GM21381 (cell line): ENCODE measurements around the gene UTS2R.
"Not testable (repeated sequence)": the region's sequence is repeated elsewhere in the genome, so short reads cannot be mapped to it uniquely, and the experiment has no call there.

Experiments used
- ATAC-seq: cut with Tn5 transposase; IDR thresholded peaks from one replicate; pipeline ENCODE4 v1.9.1; 2021; ENCODE audit warnings: mild to moderate bottlenecking, moderate library complexity; ENCODE audit not compliant: unreplicated experiment

UTS2R gene

DNA sequence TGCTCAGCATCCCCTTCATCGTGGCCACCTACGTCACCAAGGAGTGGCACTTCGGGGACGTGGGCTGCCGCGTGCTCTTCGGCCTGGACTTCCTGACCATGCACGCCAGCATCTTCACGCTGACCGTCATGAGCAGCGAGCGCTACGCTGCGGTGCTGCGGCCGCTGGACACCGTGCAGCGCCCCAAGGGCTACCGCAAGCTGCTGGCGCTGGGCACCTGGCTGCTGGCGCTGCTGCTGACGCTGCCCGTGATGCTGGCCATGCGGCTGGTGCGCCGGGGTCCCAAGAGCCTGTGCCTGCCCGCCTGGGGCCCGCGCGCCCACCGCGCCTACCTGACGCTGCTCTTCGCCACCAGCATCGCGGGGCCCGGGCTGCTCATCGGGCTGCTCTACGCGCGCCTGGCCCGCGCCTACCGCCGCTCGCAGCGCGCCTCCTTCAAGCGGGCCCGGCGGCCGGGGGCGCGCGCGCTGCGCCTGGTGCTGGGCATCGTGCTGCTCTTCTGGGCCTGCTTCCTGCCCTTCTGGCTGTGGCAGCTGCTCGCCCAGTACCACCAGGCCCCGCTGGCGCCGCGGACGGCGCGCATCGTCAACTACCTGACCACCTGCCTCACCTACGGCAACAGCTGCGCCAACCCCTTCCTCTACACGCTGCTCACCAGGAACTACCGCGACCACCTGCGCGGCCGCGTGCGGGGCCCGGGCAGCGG lies 3.2 kb downstream of the UTS2R start:
- ATAC-seq = no peak

DNA sequence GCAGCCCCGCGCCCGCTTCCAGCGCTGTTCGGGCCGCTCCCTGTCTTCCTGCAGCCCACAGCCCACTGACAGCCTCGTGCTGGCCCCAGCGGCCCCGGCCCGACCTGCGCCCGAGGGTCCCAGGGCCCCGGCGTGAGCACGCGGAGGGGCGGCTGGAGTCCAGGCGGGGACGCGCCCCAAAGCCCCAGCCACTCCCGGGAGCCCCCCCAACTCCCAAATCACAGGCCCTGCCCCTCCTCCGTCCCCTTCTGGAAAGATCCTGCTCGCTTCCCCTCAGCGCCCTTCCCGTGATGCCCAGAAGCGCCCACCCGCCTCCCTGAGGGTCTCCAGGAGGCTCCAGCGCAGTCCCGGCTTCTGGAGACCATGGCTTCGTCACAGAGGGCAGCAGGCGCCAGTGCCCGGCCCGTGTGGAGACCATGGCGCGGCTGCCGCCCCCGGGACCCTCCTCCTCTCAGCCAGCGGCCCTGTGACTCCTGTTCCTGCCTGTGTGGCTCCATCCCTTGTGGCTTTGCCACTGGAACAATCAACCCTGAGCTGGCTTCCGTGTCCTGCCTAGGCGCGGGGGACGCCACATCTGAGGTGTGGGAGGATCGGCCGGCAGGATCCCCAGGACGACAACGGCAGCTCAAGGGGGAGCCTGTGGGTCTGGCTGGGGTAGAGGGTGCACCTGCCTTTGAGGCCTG lies 3.9 kb downstream of the UTS2R start:
- ATAC-seq = no peak

DNA sequence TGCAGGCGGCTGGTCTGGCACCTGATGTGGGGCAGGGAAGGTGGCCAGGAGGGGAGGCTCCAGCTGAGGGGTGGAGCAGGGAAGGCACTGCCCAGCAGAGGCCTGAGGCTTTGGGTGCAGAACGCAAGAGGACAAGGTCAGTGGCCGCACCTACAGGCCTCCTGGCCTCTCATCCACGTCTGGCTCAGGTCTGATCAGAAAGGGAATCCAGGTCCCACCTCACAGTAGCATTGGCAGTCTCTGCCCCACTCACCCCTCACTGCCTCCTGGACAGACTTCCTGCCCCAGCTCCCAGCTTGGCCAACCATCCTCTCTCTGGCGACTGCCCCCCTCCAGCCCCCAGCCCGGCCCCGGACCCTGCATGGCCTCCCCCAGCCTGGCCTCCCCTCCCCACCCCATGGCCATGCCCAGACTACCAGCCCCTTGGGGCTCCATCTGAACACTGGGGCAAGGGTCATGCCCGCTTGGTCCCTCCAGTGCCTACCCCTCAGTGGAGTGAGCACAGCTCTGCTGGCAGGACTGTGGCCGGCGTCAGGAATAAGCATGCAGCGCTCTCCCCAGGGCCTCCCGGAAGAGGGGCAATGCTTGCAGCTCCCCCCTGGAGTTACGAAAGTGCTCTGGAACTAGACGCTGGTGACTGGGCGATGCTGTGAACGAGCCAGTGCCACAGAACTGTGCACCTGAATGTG lies 4.6 kb downstream of the UTS2R start:
- no peak for ATAC-seq

DNA sequence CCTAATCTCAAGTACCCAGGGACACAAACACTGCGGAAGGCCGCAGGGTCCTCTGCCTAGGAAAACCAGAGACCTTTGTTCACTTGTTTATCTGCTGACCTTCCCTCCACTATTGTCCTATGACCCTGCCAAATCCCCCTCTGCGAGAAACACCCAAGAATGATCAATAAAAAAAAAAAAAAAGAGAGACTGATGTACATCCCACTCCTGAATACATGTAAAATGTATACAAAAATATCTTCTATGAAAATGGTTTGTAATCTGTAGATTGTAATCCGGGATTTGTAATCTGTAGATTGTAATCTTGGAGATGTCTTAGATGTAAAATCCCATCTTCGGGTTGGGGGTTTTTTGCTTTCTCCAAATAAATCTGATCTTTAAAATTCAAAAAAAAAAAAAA lies 5.7 kb downstream of the UTS2R start:
- not testable (repeated sequence) for ATAC-seq

DNA sequence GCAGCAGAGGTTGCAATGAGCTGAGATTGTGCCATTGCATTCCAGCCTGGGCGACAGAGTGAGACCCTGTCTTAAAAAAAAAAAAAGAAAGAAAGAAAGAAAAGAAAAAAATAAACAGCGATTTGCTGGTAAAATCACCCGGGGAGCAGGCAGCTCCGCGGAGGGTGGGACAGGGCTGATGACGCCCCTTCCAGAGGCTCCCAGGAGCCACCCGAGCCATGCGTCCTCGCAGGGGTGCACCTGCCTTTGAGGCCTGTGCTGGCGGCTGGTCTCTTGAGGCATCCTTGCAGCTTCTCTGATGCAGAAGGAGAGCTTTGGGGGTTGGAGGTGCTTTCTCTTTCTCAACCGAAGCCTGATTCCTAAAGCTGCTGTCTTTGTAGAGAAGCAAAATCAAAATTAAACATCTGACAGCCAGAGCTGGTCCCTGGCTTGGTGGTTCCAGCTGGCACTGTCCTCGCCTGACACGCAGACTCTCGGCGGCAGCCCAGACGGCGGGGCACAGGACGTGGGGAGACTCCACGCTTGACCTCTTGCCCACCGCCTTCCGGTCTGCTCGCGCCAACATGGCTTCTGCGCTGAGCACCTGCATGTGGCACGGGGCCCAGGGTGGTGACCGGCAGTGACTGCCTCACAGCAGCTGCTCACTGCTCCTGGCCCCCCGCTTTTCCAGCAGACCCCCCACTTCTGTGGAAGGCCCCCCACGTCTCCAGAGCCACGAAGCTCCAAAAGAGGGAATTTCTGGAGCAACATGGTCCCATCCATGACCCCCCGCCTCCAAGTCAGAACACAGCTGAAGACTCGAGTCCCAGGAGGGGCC lies 6.6 kb downstream of the UTS2R start:
- ATAC-seq = no peak

DNA sequence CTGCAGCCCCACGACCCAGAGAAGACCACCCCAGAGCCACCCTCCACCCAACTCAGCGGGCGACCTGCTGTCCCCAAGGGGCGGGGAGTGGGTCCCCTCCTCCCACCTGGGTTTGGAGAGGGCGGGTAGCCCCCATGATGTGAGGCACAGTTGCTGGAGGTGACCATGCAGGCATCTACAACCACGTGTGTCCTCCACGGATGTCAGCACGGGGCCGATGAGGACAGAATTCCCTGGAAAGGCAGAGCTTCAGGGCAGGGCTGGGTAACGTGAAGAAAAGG lies 7.1 kb downstream of the UTS2R start:
- ATAC-seq = no peak

DNA sequence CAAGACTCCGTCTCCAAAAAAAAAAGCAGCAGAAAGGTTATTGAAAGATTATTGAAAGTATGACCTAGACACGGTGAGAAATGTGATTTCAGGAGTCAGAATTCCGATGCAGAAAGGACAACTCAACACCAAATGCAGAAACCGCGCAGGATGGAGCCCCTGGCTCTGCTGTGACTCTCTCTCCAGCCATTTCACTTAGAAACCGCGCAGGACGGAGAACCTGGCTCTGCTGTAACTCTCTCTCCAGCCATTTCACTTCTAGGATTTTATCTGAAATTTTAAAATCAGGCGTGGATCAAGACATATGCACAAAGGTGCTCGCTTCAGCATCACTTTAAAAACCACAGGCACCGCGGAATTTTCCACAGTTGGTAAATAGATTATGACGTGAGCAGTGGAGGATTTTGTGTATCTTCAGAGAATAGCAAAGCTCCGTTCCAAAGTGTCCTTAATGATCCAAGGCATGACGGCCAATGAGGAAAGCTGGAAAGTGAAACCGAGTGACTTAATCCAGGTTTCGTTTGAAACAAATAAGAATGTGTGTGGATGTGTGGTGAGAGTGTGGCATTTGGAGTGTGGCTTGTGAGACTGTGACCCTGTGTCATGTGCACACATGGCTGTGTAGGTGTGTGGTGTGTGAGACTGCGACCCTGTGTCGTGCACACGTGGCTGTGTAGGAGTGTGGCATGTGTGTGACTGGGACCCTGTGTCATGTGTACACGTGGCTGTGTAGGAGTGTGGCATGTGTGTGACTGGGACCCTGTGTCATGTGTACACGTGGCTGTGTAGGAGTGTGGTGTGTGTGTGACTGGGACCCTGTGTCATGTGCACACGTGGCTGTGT lies 9.5 kb downstream of the UTS2R start:
- no peak for ATAC-seq

DNA sequence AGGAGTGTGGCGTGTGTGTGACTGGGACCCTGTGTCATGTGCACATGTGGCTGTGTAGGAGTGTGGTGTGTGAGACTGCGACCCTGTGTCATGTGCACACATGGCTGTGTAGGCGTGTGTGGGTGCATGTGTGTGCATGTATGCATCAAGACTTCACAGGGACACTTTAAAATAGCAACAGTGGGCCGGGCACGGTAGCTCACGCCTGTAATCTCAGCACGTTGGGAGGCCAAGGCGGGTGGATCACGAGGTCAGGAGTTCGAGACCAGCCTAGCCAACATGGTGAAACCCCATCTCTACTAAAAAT lies 10.1 kb downstream of the UTS2R start:
- ATAC-seq = not testable (repeated sequence)

DNA sequence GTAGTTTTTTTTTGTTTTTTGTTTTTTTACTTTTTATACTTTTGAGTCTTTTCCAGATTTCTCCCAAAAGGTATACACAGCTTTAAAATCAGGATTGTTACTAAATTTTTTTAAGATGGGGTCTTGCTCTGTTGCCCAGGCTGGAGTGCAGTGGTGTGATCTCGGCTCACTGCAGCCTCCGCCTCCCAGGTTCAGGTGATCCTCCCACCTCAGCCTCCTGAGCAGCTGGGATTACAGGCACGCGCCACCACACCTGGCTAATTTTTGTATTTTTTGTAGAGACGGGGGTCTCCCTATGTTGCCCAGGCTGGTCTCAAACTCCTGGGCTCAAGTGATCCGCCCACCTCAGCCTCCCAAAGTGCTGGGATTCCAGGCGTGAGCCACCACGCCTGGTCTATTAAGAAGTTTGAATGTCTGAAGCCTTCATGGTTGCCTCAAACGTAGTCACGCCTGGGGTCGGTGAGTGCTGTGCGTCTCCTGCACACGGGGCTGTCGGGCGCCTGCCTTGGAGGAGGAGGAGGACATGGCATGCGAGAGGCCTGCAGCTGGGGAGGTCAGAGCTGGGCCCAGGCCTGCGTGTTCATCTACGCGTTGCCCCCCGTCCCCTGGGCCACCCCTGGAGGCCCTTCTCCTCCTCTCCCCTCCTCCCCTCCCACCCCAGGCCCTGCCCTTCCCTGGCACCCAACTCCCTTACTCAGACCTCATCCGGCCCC lies 10.8 kb downstream of the UTS2R start:
- not testable (repeated sequence) for ATAC-seq

DNA sequence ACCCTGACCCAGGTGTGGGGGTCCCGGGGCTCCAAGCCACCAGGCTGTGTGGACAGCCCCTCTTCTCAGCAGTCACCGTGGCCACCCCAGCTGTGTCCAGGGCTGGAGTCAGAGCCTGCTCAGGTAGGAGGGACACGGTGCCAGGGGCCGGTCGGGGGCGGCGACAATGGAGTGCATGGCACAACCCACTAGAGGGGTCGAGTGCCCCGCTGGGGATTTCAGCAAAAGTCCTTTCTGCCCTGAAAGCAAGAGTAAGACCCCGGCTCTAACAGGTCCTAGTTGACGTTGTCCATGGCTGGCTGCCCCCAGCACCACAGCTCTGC lies 11.3 kb downstream of the UTS2R start:
- ATAC-seq = no peak

DNA sequence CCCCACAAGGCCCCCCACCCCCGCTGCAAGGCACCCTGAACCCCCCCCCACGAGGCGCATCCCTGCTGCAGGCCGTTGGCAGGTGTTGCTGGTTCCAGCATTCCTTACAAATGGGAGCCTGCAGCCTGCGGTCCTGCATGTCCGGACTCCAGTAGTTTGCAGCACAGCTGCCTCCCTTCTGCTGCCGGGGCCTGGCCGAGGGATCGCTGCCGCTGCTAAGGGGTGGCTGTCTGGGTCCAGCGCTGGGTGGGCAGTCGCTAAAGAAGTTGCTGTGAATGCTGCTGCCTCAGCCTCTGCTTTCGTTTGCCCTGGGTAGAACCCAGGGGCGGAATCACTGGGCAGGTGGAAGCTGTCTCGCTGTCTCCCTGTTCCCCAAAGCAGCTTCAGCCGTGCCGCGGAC lies 11.8 kb downstream of the UTS2R start:
- no peak for ATAC-seq

DNA sequence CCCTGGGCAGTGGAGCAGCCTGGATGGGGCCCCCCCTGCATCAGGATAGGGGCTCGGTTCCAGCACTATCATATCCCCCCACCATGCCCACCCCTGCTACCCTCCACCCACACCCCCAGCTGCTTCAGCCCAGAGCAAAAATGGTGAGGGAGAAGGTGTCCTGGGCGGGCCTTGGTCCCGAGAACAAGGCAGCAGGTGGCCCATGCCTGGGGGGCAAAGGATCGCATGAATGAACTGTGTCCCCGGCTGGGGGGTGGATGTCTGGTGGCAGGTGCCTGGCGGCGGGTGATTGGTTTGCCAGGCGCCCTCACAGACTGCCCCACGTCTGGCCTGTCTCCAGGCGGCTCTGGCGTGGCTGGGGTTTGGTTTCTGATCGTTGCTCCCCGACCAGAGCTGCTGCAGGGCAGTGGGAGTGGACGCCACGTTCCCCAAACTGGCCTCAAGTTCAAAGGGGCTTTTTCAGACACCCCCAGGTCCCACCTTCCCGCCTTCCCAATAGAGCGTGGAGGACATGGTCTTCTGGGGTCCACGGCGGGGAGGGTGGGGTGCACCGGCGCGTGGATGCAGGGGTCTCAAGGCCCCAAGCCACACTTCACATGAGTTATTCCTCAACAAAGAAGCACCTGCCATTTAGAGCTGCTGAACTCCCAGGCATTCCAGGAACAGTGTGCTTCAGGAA lies 12.6 kb downstream of the UTS2R start:
- ATAC-seq = no peak

DNA sequence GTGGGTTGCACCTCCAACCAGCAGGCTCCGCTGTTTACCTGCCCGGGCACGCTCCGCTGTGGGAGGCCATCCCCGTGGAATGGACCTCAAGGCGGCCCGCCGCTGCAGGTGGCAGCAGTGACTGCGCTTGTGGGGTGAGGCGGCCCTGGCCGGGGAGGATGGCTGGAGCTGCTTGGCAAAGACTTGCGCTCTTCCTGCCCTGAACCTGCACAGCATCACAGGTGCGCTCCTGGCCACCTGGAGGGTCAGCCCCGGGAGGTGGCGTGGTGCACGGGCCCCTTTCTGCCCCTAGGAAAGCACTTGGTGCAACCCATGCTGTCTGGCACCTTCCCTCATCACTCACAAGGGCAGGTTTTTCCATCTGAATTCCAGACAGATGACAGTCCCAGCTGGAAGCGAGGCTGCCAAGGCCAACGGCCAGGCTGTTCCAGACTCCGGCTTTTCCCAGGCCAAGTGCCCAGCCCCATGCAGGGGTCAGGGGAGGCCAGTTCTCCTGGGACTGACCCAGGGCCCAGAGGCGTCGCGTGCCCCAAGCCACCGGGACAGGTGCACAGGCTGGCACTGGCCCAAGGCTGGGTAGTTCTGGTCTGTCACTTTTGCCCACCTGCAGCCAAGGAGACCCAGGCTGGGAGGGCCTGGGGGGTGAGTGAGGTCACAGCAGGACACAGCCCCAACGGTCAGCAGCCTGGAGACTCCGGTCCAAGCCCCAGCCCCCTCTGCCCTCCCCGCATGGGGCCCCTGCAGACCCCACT lies 13.3 kb downstream of the UTS2R start:
- no peak for ATAC-seq

DNA sequence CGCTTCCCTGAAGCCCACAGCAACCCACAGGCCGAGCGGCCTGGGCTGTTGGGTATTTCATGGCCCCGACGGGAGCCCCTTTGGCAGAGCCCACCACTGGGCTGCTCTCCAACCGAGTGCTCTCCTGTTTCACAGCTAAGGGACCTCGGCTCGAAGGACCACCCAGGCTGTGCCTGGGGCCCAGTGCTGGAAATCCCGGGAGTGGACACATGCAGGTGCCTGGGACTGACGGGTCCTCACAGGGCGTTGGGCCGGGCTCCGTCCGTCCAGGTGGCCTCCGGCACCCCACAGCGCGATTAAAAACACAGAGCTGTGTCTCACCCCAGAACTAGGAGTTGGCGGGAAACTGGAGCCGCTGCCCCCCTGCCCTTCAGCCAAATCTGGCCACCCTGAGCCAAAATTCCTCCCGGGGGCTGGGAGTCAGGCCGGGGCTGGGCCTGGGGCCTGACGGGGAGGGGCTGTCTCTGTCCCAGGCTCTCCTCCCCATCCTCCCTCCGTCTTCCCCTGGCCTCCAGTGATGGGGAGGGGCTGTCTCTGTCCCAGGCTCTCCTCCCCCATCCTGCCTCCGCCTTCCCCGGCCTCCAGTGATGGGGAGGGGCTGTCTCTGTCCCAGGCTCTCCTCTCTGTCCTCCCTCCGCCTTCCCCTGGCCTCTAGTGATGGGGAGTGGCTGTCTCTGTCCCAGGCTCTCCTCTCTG lies 14.1 kb downstream of the UTS2R start:
- no peak for ATAC-seq

DNA sequence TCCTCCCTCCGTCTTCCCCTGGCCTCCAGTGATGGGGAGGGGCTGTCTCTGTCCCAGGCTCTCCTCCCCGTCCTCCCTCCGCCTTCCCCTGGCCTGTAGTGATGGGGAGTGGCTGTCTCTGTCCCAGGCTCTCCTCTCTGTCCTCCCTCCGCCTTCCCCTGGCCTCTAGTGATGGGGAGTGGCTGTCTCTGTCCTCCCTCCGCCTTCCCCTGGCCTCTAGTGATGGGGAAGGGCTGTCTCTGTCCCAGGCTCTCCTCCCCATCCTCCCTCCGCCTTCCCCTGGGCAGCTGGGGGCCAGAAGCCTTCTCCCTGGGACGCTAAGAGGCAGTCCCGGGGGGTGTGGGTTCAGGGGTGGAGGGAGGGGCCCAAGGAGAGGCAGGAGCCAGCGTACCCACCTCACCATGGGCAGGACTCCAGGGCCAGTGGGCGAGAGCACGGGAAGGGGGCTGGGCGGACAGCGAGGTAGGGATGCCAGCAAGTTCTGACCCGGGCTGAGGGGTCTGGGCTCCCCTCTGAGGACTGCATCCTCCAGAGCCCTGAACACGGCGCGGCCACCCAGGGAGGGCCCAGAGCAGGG lies 14.8 kb downstream of the UTS2R start:
- ATAC-seq = no peak

DNA sequence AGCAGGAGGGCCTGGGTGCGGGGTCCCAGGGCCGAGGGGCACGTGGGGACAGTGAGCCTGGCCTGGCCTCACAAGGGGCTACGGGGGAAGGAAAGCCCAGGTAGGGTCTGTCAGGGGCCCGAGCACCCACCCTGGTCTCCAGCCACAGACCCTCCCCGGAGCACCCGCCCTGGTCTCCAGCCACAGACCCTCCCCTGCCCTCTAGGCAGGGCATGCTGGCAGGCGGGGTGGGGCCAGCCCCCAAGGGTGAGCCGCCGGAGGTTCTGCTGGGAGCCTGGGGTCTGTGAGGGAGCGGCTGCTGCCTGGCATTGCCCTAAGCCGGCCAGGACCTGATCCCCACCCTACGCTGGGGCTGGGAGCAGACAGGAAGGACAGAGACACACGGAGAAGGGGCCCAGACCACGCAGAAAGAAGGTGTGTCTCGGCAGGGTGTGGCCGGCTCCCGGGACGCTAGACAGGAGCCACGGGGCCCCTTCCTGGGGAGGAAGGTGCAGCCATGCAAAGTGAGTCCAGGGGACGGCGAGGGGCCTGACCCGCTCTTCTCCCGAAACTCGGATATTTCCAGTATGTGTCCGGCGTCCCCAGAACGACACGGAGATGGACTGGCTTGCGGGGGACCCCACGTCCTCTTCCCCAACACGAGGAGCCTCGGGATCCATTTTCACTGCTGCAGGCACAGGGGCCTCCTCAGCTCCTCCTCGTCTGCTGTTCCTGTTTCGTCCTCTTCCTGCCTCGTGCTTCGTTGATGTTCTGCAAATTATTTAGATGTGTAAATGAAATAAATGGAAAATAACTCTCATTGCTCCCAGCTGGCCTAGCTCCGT lies 15.5 kb downstream of the UTS2R start:
- ATAC-seq = no peak

DNA sequence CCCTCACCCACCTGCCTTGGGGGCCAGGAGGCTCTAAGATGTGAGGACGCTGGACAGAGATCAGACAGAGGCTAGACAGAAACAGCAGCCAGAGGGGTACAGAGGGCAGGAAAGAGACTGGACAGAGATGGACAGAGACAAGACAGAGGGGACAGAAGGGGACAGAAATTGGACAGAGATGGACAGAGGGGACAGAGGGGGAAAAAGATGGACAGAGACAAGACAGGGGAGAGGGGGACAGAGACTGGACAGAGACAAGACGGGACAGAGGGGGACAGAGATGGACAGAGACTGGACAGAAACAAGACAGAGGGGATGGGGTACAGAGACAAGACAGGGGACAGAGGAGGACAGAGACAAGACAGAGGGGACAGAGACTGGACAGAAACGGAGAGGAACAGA lies 16.1 kb downstream of the UTS2R start:
- no peak for ATAC-seq
